Activated T-cell treated with anti-CD3 and anti-CD28 coated beads, Interleukin-2, amount 50 U/mL, for 1 hour (primary cell): ENCODE measurements around the gene GSC.
"Not testable (repeated sequence)": the region's sequence is repeated elsewhere in the genome, so short reads cannot be mapped to it uniquely, and the experiment has no call there.

Experiments used
- DNase-seq: peaks from one replicate; pipeline ENCODE4 v3.0.0-alpha.2; 2020

Gene GSC

DNA sequence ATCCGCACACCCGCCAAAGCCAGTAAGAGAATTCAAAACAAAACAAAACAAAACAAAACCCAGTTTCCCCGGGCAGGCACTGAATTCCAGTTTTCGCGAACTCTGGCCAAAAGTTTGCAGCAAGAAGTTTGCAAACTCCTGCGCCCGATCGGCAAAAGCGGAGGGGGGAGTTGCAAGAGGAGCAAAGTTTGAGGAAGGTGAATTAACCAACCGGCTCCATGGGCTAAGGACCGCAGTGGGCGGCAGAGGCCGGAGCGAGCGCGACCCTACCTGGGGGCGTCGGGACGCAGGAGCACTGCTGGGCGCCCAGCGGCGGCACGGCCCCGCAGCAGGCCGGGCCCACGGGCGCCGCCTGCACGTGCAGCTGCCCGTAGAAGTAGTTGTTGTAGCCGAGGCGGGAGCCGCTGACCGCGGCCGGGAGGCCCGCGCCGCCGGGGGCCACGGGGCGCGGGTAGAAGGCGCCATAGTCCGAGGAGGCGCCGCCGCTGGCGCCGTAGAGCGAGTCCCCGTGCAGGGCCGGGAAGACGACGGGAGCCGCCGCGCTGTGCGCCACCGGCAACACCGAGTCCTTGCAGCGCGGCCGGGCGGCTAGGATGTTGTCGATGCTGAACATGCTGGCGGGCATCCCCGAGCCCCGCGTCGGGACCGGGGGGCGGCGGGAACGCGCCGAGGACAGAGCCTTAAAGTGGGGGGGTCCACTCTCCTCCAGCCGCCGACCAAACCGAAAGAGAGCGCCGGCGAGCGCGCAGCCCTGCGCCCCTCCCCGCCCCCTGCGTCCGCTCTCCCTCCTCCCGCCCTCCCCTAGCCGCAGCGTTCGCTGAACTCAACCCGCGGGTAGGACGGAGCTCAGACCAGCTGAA, at the start of gene GSC:
TSS of gene GSC (minus strand) at position 723 of the 860 bp plus-strand sequence. CDS start at position 625, 98 bp downstream.
- DNase-seq, result no peak

DNA sequence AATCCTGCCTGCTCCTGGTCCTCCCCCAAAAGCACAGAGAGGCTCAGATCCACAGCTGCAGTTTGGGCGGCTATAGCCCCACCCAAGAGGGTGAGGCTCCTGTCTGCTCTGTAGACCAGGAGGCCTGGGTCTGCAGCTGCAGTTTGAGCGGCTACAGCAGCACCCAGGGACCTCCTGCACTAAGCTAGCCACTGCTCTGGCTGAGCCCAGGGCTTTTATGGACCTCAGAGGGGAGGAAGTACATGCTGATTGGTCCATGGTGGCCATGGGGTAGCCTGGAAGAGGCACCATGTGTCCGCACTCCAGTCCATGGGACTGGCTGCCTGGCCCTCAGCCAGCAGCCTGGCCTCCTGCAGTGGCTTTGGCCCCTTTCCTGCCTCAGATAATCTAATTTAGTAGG, 49.6 kb upstream of the GSC start:
- DNase-seq, result no peak

DNA sequence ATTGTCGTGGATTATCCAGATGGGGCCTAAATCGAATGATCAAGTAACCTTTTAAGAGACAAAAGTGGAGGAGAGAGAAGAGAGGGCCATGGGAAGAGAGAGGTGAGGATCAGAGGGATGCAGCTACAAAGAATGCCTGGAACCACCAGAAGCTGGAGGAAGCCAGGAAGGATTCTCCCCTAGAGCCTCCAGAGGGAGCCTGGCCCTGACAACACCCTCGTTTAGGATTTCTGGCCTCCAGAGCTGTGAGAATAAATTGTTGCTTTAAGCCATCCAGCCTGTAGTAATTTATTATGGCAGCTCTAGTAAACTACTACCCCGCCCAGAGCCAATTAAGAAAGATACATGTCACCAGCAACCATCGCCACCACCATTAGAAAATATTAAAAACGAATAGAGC, 46.2 kb upstream of the GSC start:
- no peak for DNase-seq

DNA sequence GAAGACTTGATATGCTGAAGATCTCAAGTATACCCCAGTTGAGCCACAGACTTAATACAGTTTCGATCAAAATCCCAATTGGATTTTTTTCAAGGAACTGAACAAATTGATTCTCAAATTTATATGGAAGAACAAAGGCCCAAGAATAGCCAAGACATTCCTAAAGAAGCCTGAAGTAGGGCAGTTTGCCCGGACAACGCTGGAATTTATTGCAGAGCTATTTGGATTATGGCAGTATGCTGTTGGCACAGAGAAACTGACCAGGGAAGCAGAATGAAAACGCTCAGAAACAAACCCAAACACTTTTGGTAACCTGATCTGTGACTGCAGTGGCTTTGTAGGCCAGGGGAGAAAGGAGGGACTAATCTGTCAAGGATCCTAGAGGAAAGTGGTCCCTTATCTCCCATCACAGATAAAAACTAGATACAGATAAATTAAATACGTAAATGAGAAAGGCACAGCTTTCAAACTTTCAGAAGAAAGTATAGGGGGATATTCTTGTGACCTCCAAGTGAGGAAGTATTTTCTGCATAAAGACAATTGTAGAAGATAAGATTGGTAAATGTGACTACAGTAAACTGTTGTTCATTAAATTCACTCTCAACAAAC, 35.9 kb upstream of the GSC start:
- DNase-seq, result no peak

DNA sequence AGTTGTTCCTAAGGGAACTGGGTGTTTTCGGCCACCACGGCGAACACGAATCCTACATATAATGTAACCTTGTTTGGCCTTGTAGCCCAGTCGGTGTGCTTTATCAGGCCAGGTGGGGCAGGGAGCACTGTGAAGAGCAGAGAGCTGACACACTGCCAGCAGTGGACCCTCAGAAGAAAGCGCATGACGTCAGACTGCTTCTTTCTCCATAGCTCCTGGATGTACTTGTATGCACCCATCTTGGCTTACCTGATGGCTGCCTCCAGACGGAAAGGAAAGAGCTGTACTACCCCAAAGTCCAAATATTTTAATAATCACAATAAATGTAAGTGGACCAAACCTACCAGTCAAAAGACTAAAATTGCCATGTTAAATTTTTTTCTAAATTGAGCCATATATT, 31.3 kb upstream of the GSC start:
- no peak for DNase-seq

DNA sequence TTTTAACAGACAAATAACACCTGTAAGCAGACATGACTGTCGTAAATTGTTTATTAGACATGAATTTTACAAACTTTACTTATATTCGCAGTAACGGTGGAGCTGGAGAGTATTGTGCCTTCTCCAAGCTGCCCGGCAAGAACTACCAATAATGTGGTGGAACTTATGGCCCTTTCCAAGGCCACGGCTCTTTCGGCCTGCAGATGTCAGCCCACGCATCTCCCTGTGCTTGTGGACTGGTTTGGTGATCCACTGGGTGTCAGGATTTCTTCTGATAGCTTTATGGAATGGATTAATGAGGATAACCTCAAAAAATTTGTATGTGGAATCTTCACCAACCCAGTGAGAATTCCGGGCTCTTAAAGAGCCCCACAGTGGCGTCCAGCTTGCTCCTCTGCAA, 30.9 kb upstream of the GSC start:
- DNase-seq, result not testable (repeated sequence)

DNA sequence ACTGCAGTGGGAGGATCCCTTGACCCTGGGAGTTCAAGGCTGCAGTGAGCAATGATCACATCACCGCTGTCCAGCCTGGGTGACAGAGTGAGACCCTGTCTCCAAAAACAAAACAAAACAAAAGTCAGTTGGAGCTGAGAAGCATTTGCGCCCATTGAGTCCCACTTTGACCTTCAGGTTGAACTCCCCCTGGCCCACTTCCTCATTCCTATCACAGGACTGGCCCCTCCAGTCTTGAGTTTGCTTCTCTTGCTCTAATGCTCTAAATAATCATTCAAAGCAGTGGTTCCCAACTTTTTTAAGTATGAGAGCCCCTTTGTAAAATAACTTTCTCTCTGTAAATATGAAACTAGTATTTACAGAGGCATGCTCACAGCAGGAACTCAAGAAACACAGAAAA, 28.0 kb upstream of the GSC start:
- DNase-seq, result no peak

DNA sequence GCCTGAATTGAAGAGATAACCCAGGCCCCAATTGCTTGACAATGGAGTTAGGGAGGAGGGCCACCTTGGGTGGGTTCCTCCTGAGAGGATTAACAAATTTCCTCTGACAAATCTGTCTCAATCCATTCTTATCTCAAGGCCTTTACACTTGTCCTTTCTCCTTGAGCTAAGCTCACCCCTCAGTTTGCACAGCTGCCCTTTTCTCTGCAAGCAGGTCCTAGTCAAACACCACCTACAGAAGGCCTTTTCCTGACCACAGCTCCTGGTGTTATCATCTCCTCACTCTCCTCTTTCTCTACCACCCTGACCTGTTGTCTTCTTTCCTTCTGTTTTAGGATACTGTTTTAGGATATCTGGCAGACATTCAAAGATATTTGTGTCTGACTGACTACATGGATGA, 26.4 kb upstream of the GSC start:
- no peak for DNase-seq

DNA sequence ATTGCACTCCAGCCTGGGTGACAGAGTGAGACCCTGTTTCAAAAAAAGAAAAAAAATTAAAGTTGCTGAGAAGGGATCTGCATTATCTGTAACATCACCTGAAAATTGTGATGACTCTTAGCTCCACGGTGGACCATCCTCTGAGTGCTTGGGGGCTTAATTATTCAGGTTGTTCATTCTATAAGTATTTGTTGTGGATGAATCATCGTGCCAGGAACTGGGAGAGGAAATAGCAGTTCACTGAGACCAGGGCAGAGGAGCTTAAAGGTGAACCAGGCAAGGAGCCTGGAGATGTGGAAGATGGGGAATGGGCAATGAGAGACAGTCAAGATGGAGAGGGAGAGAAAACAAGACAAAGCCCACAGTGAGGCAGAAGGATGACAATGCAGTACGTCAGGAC, 25.5 kb upstream of the GSC start:
- DNase-seq, result no peak

DNA sequence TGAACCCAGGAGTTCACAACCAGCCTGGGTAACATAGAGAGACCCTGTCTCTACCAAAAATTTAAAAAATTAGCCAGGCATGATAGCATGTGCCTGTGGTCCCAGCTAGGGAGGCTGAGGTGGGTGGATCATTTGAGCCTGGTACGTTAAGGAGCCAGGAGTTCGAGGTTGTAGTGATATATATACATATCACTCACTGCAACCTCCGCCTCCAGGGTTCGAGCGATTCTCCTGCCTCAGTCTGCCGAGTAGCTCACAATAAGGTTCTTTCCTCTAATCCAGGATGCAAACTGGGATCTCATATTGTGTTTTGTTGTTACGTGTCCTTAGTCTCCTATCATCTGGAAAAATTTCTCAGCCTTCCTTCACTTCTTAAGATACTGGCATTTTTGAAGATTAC, 24.0 kb upstream of the GSC start:
- no peak for DNase-seq

DNA sequence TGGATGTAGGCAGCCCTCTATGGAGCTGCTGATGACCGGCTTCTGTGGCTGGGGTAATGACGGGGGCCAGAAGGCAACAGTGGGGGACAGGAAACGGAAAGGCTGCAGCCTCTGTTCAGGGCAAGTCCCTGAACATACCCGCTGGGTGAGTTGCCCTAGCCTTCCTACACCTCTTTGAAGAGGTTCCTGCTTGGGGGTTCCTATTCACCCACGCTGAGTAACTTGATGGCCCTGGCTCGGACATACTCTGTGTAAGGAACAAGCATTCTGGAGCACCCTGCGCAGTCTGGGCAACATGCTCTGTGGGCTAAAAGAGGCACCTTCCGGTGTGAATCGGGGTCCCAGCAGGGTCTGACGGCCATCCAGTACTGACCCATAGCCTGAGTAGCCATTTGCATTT, 17.7 kb upstream of the GSC start:
- DNase-seq, result no peak

DNA sequence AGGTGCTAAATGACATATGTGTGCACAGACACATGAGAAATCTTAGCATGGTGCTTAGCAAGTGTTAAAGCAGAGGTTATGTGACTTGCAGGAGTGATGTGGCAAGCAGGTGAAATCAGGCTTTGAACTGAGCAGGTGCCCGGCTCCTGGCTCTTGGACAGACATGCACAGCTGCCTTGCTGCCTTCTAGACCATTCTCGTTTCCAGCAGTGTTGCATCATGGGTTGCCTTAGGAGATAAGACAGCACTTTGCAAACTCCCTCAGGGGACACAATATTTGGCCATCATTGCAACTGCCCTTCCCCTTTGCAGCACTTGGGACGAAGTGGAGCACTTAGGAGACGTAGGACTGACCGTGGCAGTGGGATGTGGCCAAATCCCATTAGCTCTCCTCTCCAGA, 17.2 kb upstream of the GSC start:
- DNase-seq, result no peak

DNA sequence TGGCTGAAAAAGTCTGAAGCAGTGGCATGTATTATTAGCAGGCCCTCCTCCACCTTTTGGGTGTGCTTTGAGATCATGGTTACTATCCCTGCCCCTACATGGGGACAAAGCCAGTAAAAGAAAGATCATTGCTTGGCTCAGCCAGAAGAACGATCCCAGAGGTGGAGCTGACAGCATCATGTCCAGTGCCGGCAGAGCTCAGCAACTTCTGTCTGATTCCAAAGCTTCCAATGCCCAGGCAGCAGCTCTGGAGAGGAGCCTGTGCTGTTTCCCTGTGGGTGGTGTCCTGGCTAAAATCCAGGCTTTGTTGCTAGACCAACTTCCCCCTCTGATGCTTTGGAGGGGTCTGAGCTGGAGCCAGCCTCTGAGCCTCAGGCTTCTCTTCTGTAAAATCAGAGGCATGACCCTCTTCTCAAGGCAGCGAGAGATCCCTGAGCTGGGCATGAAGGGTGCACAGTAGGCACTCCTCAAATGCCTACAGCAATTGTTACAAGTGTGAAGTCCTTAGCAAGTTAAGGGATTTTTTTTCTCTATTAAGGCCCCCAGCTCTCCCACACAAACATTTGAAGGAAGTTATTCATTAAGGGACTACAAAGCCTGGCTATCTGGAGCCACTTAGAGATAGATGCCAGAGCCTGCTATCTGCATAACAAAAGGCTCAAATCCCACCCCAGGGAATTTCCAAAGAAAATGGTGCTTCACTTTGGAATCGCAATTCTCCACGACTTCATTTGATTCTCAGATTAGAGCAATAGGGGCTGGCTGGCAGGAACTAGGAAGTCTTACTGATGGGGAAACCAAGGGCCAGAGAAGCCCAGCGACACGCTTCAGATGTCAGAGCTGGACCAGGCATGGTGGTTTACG, 10.9 kb upstream of the GSC start:
- DNase-seq, result no peak

DNA sequence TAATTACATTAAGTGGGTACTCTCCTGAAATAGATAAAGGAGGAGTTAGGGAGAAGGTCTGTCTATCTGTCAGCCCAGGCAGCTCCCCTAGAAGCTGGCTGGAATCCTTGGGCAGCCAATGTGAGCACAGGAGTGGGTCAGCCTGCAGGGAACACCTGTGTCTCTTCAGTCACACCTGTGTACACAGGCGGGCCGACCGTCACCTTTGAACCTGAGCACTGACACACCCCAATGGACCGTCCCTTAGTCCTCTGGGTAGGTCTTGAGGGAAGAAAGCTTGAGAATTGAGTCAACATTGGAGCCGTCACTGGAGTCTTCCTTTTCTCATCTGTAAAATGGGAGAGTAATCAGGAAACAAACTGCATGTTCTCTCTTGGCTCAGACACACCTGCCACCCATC, 9.8 kb upstream of the GSC start:
- no peak for DNase-seq

DNA sequence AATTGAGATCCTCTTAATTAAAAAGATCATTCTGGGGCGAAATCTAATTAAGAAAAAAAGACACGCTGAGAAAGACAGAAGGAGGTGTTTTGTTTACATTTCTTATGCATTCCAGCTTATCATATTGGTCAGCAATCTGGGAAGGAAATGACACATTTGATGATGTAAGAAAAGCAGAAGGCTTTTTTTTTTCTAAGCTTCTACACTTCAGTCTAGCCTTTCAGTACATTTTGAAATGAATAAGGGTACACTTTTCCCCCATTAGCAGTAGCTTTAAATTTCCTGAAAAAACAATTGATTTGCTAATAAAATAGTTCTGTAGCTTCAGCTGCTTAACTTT, 5.9 kb upstream of the GSC start:
- no peak for DNase-seq

DNA sequence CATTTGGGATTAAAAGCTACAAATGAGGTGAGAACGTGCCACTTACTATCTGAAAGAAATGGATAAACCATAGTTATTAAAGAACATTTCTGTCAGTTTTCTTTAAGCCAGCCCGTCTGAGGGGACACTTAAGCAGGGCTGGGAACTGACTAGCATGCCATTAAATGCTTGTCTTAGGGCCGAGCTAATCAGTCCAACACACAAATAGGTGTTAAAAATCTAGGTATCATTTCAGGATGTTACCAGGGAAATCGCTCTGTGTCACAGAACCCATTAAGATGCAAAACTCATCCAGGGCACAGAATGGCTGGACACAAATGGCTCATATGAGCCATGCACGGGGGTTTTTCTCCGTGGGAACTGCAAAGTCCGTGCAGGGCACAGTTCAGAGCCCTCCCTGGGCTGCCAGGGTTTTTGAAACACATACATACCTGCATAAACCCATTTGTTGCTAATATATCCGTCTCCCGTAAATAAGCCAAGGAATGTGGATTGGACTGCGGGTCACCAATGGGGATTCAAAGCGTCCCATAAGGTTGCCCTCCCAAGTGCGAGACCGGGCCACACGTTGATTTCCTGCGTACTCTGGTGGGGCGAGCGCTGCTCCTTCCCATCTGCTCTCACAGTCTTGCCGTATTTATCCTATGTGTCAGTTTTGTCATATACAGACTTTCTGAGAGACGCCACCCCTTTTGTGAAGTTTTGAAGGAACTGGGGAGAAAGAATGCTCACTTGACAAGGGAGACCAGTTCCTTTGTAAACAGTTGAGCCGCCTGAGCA, 5.4 kb upstream of the GSC start:
- no peak for DNase-seq

DNA sequence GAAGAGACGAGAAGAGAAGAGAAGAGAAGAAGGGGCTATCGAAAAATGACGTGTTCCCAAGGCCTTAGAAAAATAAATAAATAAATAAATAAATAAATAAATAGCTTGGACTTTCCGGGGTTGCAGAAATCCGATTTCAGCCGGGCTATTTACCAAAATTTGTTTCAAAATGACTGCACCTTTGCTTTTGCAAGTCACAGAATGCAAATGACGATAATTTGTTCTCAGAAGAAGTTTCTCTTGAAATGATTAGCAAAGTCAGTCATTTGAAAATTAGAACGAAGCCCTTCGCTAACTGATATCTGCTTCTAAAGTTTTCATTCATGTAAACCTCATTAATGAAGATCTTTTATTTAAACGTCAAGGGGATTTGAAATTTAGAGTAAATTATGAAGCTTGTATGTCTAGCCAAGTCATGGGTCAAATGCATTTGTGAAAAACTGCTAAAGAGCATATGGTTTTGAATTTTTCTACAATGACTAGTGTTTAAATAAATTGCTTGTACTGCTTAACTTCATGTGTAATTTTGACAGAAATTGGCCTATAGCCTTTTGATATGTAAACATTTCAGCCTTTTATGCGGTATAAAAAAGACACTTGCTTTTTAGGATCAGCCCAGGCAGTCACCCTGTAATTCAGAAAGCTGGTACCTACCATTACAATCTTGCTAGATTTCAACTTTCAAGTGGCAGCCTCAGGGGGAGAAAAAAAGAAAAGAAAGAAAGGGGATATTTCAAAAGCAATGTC, 4.6 kb upstream of the GSC start:
- no peak for DNase-seq

DNA sequence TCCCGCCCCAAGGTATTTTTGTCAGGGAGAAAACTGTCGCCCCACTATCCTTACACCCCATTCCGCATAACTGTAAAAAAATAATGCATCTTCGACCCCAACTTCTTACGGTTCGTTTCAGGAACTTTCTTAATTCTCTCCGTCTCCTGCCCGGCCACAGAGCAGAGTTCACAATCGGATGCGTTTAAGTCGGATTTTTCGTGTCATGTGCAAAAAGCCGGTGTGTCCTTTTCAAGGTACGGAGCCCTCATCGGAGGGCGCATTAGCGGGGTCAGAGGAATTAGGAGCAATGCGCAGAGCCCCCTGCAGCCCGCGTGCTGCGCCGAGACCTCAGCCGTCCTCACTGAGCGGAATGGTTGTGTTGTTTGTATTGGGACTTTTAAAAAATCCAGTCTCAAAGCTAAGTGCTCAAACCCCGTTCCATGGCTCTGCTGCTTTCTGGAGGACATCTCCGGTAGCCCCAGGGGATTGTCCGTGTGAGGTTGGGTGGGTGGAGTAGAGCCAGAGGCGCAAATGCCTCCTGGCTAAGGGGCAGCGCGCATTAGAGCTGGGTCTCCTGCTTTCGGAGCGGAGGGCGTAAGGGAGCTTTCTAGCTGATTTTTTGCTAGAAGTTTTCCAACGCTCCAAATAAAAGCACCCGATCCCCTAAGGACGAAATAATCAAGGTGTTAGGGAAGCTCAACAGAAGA, 3.9 kb upstream of the GSC start:
- no peak for DNase-seq

DNA sequence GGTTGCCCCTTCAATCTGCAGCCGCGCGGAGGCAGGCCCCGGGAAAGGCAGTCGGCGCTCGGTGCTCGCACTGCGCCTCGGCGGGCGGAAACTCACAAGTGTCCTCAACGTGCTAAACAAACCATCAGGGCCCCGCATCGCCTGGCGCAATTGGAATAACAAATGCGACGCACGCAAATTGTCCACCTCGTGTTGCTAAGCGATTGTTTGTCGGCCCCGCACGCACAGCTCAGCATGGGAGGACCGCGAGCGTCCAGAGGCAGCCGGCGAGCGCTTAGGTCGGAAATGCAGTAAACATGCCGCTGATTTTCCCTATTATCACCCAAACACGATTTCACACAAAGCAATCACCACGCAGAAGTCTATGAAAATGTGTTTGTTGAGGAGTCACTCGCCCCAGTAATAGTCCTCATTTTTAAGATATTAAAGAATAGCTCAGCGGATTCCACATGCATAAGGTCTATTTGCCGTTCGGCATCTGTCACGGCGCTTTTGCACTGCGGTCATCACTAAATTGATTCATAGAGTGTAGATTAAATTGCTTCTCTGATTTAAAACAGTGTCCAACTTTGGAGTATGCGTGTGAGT, 3.2 kb upstream of the GSC start:
- DNase-seq, result no peak

DNA sequence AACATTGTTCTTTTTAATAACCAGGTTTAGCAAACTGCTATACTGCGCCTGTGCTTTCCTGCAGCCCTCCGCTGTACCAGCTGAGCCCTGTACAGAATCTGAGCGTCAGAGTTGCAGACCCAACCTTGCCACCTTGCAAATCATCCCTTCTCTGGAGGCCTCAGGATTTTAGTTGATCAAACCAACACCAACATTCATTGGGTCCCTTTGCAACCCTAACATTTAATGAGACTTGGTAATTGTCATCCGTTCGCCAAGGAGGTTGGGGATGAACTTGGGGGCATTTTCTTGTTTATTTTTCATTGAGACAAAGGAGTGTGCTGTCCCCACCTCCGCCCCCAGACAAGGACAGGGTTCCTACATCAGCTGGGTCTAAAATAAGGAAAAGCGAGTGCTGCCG, 2.6 kb upstream of the GSC start:
- no peak for DNase-seq

DNA sequence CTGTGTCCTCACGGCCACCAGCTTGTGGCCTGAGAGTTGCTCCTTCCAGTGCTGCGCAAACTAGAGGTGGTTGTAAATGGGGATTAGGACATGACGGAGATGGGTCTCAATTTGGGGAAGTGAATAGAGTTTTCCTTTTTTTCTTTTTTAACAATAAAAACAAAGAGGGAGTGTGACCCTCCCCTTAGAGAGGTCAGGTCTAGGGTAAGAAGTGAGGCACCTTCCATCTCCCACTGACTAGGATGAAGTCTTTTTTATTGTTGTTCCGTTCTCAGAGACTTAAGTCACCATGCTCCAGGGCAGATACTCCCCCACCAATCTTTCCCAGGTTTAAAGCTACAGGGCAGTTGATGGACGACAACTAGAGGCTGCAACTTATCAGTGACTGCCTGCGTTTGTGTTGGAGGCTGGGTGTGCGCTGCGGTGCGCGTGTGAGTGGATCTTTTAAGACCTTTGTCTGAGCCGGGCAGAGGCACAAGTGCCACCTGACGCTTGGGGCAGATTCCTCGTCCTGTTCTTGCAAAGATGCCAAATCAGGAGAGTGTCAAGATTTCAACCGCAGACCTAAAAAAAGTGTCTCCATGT, 2.1 kb upstream of the GSC start:
- no peak for DNase-seq
